MV-4-11 (cell line): ENCODE results near the gene BDNF.

ENCODE experiments used
- DNase-seq: peaks from one replicate; lab custom pipeline; 2025; lab: John Stamatoyannopoulos, UW

The BDNF gene

GRCh38 chr11:27625347-27625912, 74.8 kb downstream of the BDNF start:
- DNase-seq = no peak

- no peak for DNase-seq
Observed at GRCh38 chr11:27623945-27624523, 76.2 kb downstream of the BDNF start.

GRCh38 chr11:27622541-27623300, 77.5 kb downstream of the BDNF start:
- DNase-seq = no peak

- no peak for DNase-seq
Observed at GRCh38 chr11:27621405-27622161, 78.7 kb downstream of the BDNF start.

GRCh38 chr11:27619763-27620335, 80.4 kb downstream of the BDNF start:
- peak; percentile 19 for DNase-seq

GRCh38 chr11:27619039-27619574, 81.1 kb downstream of the BDNF start:
- DNase-seq = peak; percentile 52

- DNase-seq = peak; percentile 90
Observed at GRCh38 chr11:27618281-27618915, 81.9 kb downstream of the BDNF start.

- DNase-seq = no peak
Observed at GRCh38 chr11:27616711-27617110, 83.5 kb downstream of the BDNF start.

- DNase-seq = no peak
Observed at GRCh38 chr11:27615833-27616232, 84.4 kb downstream of the BDNF start.

GRCh38 chr11:27614092-27614491, 86.2 kb downstream of the BDNF start:
- no peak for DNase-seq

- peak; percentile 16 for DNase-seq
Observed at GRCh38 chr11:27612932-27613880, 87.0 kb downstream of the BDNF start.

GRCh38 chr11:27611947-27612455, 88.3 kb downstream of the BDNF start:
- no peak for DNase-seq

GRCh38 chr11:27611390-27611789, 88.9 kb downstream of the BDNF start:
- DNase-seq = no peak

GRCh38 chr11:27610946-27611345, 89.3 kb downstream of the BDNF start:
- DNase-seq = no peak

GRCh38 chr11:27610280-27610679, 90.0 kb downstream of the BDNF start:
- DNase-seq = no peak

GRCh38 chr11:27608951-27609350, 91.3 kb downstream of the BDNF start:
- no peak for DNase-seq

GRCh38 chr11:27605422-27605821, 94.8 kb downstream of the BDNF start:
- no peak for DNase-seq
